ENCODE data around the gene HDAC10.

The HDAC10 gene

DNA sequence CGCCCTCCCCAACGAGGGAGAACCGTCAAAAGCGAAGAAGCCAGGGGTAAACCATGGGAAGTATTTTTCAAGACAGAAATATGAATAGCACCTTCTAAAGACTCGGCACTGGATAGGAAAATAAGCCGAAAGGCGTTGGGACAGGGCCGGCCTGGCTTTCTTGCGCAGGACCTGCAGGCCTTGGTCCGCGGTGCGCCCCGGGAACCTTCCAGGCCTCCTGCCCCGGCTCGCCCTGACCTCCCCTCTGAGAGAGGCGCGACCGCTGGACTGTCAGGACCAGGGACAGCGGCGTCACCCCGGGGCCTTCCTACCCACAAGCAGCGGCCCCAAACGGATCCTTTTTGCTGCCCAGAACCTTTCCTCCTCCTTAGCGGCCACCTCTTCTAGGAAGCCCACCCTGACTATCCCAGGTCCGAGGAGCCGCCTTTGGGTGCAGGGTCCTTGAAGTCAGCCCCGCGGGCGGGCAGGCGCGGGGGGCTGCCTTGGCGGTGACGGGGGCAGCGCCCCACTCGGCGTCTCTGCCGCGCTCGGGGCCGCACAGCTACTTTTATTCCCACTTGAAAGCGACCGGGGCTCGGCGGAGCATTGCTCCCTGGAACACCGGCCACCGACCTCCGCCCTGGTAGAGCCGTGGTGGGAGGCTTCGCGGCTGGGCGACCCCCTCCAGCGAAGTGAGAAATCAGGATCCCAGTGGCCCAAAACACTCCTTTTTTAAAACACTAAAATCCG, 19.8 kb upstream of the HDAC10 start:
- peak in 1 of 2 experiments; percentile 46 for DNase-seq (ENCODE audit: low read depth in 2 of 2)

DNA sequence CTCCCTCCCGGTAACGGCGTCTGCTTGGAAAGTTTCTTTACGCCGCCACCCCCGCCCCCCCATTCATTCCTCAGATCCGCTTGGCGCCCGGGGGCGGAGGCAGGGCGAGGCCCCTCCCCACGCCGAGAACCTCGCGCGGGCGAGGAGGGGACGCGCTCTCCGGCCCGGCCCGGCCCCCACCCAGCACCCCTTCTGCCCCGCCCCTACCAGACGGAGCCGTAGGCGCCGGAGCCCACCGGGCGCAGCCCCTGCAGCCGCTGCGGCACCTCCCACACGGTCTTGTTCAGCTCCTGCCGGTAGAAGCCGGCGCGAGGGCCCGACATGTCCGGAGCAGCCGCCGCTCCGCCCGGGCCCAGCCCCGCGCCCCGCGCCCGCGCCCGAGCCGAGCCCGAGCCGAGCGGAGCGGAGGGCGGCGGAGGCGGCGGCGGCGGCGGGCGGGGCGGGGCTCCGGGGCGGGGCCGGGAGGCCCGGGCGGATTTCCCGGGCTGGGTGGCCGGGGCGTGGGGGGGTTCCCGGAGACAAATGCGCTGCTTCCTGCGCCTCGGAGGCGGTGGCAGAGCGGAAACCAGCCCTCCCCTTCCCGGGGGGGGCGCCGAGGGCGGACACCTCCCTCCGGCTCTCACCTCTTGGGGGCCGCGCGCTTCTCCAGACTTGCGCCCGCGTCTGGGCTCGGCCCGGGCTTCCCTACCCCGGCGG, 19.1 kb upstream of the HDAC10 start, which contains the start of gene MAPK11:
MAPK11 (minus strand) TSS at position 411 of the 696 bp plus-strand sequence; CDS start at position 323, 88 bp downstream.
- DNase-seq (ENCODE audit: low read depth in 2 of 2), result peak; percentile 41 to 62

DNA sequence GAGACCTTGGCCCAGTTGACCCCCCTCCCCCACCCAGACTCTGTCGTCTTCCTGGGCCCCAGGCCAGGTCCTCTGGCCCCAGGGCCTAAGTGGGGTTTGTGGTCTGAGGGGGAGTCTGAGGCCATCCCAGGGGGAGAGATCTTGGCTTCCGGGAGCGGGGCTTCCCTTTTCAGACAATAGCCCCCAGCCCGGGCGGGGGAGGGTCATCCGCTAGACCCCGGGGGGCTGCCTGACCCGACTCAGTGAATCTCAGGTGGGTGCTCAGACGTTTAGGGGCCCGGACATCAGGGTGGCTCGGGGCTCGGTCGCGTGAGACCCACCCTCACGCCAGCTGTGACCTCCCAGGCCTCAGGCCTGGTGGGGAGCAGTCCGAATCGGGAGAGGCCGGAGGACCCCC, 18.5 kb upstream of the HDAC10 start:
- no peak for DNase-seq (ENCODE audit: low read depth in 2 of 2)

DNA sequence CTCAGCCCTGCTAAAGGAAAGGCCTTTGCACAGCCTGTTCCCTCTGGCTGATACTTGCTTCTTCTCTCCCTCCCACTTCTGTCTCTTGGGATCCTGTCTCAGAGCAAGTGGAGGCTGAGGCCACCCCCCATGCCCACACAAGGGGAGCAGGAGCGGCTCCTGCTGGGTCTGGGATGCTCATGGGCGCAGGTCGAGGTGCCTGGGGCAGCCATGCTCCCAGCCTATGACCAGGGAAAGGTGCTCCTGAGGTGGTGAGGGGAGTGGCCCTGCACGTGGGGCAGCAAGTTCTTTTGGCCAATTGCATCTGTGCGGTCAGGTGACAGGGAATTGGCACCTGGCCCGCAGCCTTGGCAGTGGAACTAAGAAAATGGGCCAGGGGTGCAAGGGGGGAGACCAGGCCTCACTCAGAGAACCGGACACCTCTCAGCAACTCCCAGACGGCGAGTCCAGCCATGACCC, 17.6 kb upstream of the HDAC10 start:
- no peak for DNase-seq (ENCODE audit: low read depth in 2 of 2)

DNA sequence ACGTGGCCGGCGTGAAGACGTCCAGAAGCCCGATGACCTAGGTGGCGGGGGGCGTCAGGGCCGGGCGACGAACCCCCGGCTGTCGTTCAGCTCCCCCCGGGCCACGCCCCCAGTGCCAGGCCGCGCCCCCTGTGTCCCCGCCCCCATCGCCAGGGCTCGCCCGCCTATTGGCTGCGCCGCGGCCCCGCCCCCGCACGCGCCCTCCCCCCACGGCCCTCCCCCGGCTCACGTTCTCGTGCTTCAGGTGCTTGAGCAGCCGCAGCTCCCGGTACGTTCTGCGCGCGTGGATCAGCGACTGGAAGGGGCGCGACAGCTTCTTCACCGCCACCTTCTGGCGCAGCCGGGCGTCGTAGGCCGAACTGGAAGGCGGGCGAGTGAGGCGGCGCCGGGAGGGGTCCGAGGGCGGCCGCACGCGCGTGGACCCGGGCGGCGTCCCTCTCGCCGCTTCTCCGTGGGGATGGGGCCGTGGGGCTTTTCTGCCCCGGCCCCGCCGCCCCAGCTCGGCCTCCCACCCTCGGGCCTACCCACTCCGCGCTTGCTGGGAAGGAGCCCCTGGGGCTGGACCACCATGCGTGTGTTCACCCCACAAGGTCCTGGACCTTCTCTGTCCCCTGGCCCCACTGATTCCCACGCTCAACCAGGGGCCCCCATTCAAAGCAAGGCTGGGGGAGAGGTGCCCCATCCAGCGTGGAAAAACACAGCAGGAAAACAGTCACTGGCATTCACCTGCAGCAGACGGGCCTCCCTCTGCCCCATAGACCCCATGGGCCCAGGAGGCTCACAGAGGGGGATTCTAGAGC, 16.7 kb upstream of the HDAC10 start:
- DNase-seq (ENCODE audit: low read depth in 2 of 2), result peak in 1 of 2 experiments; percentile 39

DNA sequence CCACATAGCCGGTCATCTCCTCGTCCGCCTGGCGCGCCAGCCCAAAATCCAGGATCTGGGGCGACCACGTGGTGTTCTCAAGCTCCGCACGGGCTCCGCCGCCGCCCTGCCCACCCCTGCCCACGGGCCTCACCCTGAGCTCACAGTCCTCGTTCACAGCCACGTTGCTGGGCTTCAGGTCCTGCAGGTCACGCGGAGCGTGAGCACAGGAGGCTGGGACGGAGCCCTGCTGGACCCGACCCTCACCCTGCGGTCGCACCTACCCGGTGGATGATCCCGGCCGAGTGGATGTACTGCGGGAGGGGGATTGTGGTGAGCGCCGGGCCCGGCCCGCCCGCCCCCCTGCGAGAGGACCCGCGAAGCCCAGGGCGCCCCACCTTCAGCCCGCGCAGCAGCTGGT, 15.9 kb upstream of the HDAC10 start:
- DNase-seq (ENCODE audit: low read depth in 2 of 2), result no peak

DNA sequence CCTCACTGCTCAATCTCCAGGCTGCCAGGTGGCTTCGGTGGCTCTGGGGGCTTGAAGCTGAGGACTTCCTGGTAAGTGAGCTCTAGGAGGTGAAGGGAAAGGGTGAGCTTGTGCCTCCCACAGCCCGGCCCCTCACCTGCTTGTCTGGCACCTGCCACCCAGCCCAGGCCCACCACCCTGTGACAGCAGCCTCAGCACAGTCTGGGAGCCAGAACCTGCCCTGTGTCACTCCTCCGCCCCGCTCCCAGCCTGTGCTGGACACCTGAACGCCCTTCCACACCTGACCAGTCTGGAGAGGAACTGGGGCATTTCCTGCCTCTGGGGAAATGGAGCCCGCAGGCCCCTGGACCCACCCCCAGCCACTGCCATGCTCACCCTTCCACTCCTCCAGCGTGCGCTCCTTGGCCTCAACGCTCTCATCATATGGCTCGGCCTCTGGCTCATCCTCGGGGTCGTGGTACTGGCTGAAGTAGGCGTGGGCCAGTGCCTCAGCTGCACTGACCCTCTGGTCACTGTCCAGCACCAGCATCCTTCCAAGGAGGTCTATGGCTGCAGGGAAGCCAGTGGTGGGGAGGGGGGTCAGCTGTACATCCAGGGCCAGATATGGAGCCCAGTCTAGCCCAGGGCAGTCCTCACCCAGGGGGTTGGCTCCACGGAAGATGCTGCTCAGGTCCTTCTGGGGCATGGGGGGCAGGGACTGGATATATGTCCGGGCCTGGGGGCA, 14.0 kb upstream of the HDAC10 start:
- DNase-seq (ENCODE audit: low read depth in 2 of 2), result no peak

DNA sequence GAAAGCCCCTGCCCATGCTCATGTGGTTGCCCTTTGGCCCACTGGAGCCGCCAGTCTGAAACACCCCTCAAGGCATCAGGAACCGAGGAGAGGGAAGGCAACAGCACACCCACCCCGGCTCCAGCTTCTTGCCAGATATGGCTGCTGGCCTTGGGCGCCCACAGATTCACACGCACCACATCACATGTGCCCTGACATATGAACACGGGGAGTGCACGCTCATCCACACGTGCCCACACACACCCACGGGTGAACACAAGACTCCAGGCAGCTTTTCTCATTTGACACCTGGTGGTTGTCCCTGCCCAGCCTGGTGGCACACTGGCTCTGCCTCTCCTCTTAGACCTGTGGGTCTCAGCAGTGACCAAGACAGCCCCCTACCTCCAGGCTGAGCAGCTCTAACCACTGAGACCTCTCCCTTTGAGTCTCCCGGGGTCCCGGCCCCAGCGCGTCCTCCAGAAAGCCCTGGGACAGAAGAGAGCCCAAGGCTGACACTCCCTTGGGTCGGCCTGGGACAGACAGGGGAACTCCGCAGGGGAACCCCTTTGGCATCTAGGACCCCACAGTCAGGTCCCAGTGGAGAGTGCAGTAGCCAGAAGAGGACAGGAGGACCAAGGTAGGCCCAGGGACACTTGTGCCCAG, 13.2 kb upstream of the HDAC10 start:
- DNase-seq (ENCODE audit: low read depth in 2 of 2), result no peak

DNA sequence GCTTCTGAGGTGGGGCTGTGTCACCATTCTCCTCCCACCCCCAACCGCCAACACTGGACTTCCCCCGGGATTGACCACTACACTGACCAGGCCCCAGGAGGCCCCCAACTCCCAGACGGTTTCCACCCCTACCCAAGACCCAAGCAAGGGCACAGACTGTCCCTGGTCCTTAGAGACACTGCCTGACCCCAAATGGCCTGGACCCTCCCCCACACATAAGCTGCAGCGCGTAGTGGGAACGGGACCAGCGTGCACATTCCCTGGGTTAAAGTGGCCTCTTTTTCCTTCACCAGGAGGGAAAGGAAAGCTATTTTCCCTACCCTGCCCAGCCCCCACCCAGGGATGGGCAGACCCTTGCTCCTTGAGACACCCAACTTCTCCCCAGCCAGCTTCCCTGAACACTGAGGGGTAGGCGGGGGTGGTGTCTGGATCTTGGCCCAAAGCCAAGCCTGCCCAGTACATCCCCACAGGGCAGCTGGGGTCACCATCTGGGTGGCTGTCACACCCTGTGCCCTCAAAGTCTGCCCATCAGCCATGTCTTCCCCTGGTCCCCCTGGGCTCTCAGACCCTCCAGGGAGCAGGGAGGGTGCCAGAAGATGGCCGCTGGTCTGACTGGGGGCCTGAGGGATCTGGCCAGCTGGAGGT, 12.0 kb upstream of the HDAC10 start:
- DNase-seq (ENCODE audit: low read depth in 2 of 2), result no peak

DNA sequence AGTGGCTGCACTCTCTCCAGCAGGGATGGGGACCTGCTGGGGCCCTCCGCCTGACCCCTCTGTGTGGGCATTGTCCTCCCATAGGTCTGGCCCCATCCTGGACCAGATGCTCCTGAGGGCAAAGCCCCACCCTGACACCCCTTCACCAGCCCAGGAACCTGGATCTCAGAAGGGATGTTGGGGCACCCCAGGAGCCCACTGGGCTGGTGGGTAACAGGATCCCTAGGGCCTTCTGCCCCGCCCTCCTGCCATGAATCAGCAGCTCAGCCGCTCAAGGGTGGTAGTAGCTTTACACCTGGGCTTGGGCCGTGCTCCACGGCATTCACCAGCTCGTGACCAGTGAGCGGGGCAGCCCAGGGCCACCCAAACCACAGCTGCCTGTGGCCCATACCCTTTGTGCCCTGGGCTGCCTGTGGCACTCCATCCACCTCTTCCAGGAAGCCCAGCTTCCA, 11.4 kb upstream of the HDAC10 start:
- no peak for DNase-seq (ENCODE audit: low read depth in 2 of 2)

DNA sequence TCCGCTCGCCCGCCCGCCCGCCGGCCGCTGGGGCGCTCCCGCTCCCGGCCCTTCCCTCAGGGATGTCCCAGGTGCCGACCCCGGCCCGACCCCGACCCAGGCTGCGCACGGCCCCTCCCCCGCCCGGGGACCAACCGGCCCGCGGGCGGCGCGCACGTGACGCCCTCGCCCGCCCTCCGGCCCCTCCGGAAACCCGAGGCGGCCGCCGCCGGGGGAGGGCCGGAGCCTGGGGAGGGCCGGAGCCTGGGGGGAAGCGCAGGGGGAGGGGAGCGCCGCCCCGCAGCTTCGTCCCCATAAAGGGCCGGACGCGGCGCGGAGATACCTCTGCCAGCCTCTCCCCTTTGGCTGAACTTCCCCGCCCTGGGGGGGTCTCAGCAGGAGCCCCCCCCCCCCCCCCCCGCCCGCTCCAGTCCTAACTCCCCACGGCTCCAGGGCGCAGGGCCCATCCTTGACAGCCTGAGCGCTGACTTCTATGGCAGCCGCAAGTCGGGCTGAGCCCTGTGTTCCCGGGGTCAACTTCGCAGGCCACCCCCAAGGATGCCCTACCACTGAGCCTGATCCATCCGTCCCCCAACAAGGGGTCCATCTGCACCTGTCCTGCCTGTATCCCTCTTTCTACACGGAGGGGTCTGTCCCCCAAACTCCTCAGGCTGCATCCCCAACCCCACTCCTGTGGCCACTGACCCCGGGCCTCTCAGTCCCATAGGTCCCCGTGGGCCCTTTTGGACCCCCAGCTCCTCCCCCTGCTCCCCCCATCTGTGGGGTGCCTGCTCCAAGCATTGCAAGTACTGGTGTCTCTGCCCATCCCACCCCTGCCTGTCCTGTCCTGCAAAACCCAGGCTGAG, 10.8 kb upstream of the HDAC10 start, which contains the start of gene MAPK12:
MAPK12 (minus strand) TSS at position 69 of the 845 bp plus-strand sequence. CDS start 174 bp downstream, outside the sequence.
- no peak for DNase-seq (ENCODE audit: low read depth in 2 of 2)

DNA sequence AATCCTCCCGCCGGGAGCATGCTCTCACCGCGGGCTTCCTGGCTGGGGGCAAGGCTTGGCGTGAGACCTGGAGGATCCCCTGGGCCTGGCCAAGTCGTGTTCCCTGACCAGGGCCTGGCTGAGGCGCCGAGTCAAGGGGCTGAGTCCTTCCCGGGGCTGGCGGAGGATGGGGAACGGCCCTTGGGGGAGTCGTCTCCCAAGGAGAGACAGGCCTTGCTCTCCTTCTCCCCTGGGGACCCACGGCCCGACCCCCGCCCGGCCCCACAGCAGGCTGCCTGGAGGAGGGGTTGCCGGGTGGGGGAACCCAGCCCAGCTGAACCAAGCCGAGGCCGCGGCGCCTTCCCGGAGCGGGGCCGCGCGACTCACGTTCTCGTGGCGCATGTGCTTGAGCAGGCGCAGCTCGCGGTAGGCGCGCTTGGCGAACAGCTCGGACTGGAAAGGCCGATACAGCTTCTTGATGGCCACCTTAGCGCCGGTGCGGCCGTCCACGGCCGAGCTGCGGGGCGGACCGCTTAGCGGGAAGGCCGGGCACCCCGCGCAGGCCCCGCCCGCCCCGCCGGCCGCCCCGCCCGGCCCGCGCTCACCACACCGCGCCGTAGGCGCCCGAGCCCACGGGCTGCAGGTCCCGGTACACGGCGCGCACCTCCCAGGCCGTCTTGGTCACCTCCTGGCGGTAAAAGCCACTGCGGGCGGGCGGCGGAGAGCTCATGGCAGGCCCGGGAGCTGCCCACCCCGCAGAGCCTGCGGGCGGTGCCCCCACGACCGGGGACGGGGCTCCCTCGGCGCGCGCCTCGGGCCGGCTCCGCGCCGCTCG, 9.9 kb upstream of the HDAC10 start:
- no peak for DNase-seq (ENCODE audit: low read depth in 2 of 2)

DNA sequence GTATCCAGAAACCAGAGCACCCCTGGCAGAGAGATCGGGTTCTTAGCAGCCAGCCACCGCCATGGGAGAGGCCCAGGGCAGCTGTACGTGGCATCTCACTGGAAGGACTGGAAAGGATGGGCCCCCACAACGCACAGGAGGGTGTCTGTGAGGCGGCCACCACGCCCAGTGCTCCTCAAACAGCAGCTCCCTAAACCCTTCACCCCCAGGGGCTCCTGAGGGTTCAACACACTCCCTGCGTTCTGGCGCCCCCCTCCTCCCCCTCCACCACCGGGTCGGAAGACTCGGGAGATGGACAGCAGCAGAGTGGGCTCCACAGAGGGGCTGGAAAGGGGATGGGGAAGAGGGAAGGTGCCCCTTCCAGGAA, 9.4 kb upstream of the HDAC10 start:
- no peak for DNase-seq (ENCODE audit: low read depth in 2 of 2)

DNA sequence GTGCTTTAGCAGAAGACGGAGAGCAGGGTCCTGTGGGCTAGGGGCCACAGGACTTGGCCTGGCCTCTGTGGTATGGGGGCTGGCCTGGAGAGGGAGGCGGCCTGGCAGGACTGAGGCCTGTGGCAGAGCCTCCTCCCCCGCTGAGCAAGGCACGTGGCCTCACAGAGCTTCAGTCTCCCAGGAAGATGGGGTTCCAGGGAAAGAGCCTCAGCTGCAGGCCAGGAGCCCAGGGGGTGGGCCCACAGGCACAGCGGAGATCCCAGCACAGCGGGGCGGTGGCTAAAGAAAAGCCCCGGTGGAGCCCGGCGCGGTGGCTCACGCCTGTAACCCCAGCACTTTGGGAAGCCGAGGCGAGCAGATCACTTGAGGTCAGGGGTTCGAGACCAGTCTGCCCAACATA, 8.2 kb upstream of the HDAC10 start:
- DNase-seq (ENCODE audit: low read depth in 2 of 2), result no peak

DNA sequence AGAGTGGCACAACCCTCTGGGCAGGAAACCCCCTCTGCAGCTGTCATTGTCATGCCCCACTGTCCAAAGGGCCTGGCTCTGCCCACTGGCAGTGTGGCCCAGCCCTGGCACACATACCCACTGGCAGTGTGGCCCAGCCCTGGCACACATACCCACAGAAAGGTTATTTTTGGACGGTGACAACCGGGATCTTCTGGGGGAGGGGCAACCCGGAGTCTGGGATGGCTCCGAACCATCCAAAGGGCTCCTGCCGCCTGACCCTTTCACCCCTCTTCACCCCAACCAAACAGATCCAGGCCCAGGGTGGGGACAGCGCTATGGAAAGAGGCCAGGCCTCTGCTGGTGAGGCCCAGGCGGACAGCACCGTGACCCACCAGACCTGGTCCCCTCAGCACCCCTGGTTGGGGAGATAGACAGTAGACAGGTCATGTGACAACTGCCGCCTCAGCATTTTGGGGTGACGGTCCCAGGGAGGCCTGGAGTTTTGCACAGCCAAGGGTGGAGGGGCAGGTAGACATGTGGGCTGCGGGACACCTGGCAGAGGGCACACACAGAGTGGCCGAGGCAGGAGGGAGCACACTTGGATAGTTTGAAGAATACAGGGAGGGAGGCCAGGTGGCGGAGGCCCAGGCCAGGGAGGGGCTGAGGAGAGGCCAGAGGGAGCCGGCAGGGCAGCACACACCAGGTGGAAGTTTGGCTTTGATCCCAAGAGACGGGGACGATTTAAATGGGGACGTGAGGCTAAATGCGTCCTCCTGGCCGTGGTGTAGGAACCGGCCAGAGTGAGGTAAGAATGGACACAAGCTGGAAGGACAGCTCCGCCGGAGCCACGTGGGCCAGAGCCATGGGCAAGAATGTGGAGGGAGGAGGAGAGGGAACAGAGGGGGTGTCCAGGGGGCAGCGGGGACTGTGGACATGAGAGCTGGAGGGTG, 7.6 kb upstream of the HDAC10 start:
- DNase-seq (ENCODE audit: low read depth in 2 of 2), result no peak

DNA sequence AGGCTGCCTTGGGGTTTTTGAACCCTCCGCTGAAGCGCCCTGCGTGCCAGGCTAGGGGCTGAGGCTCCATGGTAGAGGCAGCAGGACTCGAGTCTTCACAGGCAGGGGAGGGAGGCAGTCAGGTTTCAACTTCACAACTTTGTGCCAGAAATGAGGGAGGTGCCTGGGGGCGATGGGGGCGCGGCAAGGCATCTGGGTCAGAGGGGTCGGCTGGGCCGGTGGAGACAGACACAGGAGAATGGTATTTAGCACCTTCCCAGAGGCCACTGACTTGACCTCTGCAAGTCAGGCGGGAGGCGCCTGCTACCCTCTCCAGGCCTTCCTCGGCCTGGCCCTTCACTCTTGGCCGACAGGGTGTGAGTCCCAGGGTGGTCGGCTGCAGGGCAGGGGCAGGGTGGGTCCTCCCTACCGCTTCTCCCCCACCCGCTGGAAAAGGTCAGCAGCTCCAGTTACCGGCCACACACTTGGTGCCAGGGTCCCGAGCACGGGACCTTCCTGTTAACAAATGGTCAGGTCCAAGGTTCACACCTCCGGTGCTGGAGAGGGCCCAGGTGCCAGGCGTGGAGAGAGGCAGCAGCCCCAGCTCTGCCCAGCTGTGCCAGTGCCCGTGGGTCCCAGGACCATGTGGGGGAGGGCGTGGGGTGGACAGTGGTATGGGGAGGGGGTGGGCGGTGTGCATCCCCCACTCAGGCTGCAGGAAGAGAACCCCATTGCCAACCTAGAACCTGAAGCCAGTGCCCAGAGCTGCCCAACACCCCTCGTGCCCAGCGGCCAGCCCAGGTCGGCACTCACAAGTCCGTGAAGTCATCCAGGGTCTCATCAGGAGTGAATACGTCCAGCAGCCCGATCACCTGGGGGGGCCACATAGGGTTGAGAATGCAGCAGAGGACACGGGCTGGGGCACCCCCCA, 6.6 kb upstream of the HDAC10 start:
- DNase-seq (ENCODE audit: low read depth in 2 of 2), result no peak

DNA sequence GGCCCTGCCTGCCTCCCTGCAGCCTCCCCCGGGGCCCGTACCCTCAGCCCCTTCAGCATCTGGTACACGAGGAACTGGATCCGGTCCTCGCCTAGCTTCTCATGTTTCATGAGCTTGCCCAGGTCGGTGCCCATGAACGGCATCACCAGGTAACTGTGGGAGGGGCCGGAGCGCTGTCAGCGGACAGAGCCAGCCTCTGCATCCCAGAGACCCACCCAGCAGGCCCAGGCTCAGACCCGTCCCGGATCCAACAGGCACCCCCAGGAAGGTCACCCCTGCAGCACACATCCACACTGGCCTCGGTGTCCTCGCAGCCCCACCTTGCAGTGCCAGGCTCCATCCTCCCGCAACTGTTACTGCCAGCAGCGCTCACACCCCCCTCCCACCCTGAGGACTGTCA, 6.0 kb upstream of the HDAC10 start:
- DNase-seq (ENCODE audit: low read depth in 2 of 2), result no peak
